Cardiac muscle cell (in vitro differentiated cells and primary cell): ENCODE measurements around the gene GPR26. TPM values are rescaled to one million over a fixed set of nuclear protein-coding genes. Genes with fewer than 3 reads are reported as not detected.

ENCODE experiments used
- DNase-seq, 2 donors: peaks; one replicate each; pipeline versions ENCODE4 v3.0.0 to v3.0.0-alpha.2; 2010 to 2017; ENCODE audit warnings: low read depth in 1 of 2, low spot score in 1 of 2
- H3K27ac ChIP-seq: fragments of 200-600 bp; sonication (generic); 2 replicates; pipeline ENCODE4 v1.5.1; 2016
- H3K27me3 ChIP-seq: fragments of 200-600 bp; sonication (generic); 2 replicates; pipeline ENCODE4 v1.6.0; 2016; ENCODE audit warnings: control low read depth
- H3K36me3 ChIP-seq: fragments of 200-600 bp; sonication (generic); 2 replicates; pipeline ENCODE4 v1.5.1; 2016; ENCODE audit warnings: control low read depth
- H3K4me1 ChIP-seq: fragments of 200-600 bp; sonication (generic); 2 replicates; pipeline ENCODE4 v1.8.1; 2017; ENCODE audit warnings: low read depth, mild to moderate bottlenecking, mixed run types
- H3K4me3 ChIP-seq: fragments of 200-600 bp; sonication (generic); 2 replicates; pipeline ENCODE4 v1.5.1; 2016; ENCODE audit warnings: mild to moderate bottlenecking
- H3K9me3 ChIP-seq: fragments of 200-600 bp; sonication (generic); 2 replicates; pipeline ENCODE4 v1.5.1; 2017; ENCODE audit warnings: low read depth, mild to moderate bottlenecking, control low read depth
- CTCF ChIP-seq: IDR thresholded peaks from 2 replicates; pipeline ENCODE4 v1.5.1; 2012; ENCODE audit warnings: low read depth, mild to moderate bottlenecking, low read length
- polyA plus RNA-seq: library from polyadenylated mRNA; unstranded; fragments of >200 nt; fragmentation: Nextera tagmentation; extraction: Ambion mirVana; gene quantifications from 2 replicates; pipeline ENCODE4 v1.2.1, GENCODE V29; 2016
- total RNA-seq: library from RNA; depleted of rRNA; stranded (reverse); fragments of >200 nt; gene quantifications from 2 replicates; pipeline ENCODE4 v1.2.3, GENCODE V29; 2016

GPR26 gene
- total and polyA plus RNA-seq, 2 experiments from 2014 or later: not detected

GRCh38 chr10:123648595-123648994 lies 17.6 kb upstream of the GPR26 start:
- DNase-seq: no peak
- Histone ChIP-seq H3K27me3 (peaks cover 4% of the 10 kb centered on the region), H3K4me3 (no peak overlapping the region), H3K4me1 (no peaks in the 10 kb centered on the region), H3K27ac (no peak overlapping the region), H3K36me3 (no peaks in the 10 kb centered on the region), H3K9me3 (no peaks in the 10 kb centered on the region)
- TF ChIP-seq CTCF: no peak

GRCh38 chr10:123649676-123650075 lies 16.5 kb upstream of the GPR26 start:
- peaks cover 4% of the 10 kb centered on the region for H3K27me3 ChIP-seq
- TF ChIP-seq CTCF: no peak
- DNase-seq: no peak

GRCh38 chr10:123651421-123652047 lies 14.6 kb upstream of the GPR26 start:
- no peak for DNase-seq
- TF ChIP-seq CTCF: no peak
- H3K9me3 ChIP-seq: no peaks in the 10 kb centered on the region
- H3K4me3 ChIP-seq: no peak overlapping the region
- no peak overlapping the region for H3K27ac ChIP-seq
- H3K27me3 ChIP-seq: peaks cover 3% of the 10 kb centered on the region
- H3K4me1 ChIP-seq: no peaks in the 10 kb centered on the region
- no peaks in the 10 kb centered on the region for H3K36me3 ChIP-seq

More at GRCh38 chr10:123649676-123650075, 16.5 kb upstream of the GPR26 start:
- no peak overlapping the region for H3K27ac ChIP-seq
- no peaks in the 10 kb centered on the region for H3K36me3 ChIP-seq
- H3K9me3 ChIP-seq: no peaks in the 10 kb centered on the region
- H3K4me1 ChIP-seq: no peaks in the 10 kb centered on the region
- H3K4me3 ChIP-seq: no peak overlapping the region

GRCh38 chr10:123655751-123656150 lies 10.4 kb upstream of the GPR26 start:
- Histone ChIP-seq H3K4me1 (no peaks in the 10 kb centered on the region), H3K9me3 (no peaks in the 10 kb centered on the region), H3K27me3 (no peaks in the 10 kb centered on the region), H3K27ac (no peak overlapping the region), H3K4me3 (no peak overlapping the region), H3K36me3 (no peaks in the 10 kb centered on the region)
- DNase-seq: no peak
- TF ChIP-seq CTCF: no peak

- H3K9me3 ChIP-seq: no peaks in the 10 kb centered on the region
- H3K27me3 ChIP-seq: peaks cover 58% of the 10 kb centered on the region
- H3K27ac ChIP-seq: no peak overlapping the region
- H3K4me3 ChIP-seq: no peak overlapping the region
- H3K4me1 ChIP-seq: no peaks in the 10 kb centered on the region
- TF ChIP-seq CTCF: no peak
- no peaks in the 10 kb centered on the region for H3K36me3 ChIP-seq
- no peak for DNase-seq
Observed at GRCh38 chr10:123663522-123663921, 2.6 kb upstream of the GPR26 start.
